Measurements from ENCODE around the gene SUPT5H.

The SUPT5H gene

DNA sequence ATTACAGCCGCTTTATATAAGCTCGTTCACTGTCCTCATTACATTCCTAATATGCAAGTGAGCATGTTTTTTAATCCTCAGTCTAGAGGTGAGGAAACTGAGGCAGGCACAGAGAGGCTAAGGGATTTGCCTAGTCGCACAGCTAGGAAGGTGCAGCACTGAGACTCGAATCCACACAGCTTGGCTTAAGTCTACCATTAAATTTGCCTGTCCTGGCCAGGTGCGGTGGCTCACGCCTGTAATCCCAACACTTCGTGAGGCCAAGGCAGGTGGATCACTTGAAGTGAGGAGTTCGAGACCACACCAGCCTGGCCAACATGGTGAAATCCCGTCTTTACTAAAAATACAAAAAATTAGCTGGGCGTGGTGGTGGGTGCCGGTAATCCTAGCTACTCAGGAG, 17.7 kb upstream of the SUPT5H start:
- Histone ChIP-seq H3K4me1 (peaks cover 0 to 27% (median 16%) of the 10 kb centered on the region in 4 donors), H3K27me3 (no peaks in the 10 kb centered on the region), H3K36me3 (peaks cover 26 to 42% (median 38%) of the 10 kb centered on the region in 3 donors), H3K9me3 (no peaks in the 10 kb centered on the region), H3K27ac (peak overlapping the region; percentile 80 to 86), H3K4me3 (no peak overlapping the region)
- intact Hi-C loops (cut with DNase I; ENCODE audit: low total_unique reads), result no loop called here
- TF ChIP-seq, protein P1, sequence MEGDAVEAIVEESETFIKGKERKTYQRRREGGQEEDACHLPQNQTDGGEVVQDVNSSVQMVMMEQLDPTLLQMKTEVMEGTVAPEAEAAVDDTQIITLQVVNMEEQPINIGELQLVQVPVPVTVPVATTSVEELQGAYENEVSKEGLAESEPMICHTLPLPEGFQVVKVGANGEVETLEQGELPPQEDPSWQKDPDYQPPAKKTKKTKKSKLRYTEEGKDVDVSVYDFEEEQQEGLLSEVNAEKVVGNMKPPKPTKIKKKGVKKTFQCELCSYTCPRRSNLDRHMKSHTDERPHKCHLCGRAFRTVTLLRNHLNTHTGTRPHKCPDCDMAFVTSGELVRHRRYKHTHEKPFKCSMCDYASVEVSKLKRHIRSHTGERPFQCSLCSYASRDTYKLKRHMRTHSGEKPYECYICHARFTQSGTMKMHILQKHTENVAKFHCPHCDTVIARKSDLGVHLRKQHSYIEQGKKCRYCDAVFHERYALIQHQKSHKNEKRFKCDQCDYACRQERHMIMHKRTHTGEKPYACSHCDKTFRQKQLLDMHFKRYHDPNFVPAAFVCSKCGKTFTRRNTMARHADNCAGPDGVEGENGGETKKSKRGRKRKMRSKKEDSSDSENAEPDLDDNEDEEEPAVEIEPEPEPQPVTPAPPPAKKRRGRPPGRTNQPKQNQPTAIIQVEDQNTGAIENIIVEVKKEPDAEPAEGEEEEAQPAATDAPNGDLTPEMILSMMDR (IDR thresholded peaks at IDR 0.05), result no peak
- no peak for DNase-seq

DNA sequence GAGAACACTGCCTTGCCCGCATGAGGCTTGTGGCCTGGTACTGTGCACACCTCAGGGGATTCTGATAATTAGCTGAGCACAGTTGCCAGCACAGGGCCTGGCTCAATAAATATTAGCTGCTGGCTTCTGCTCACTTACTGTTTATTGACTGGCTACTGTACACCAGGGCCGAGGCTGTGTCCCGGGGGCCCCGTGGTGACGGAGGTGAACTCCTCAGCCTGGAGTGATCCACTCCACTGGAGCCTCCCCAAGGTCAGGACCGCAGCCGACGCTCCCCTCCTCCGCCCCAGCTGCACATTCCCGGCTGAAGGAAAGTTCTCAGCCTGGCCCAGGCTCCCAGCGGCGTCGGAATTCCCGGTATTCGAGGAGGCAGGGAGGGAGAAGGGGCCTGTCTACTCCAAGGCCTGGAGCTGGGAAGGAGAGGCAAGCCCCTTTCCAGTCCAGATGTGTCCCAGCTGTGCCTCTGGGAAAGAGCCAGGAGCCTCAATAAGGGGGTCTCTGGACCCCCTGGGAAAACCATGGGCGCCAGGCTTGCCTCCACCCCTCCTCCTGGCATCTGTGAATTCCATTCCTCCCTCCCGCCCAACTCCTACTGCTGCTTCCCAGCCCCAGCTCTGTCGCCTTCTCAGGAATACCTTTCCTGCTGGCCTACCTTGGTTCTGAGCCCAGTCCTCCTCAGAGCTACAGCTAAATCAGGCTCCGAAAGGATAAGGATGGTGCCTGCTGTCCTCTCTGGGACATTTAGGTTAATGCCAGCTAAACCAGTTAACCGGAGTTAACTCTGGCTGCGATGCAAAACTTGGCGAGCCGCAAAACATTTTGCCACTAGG, 16.9 kb upstream of the SUPT5H start:
- intact Hi-C loops (cut with DNase I; ENCODE audit: low total_unique reads), result no loop called here
- peaks cover 0 to 28% (median 16%) of the 10 kb centered on the region in 4 donors for H3K4me1 ChIP-seq
- no peaks in the 10 kb centered on the region for H3K9me3 ChIP-seq
- H3K27me3 ChIP-seq, result no peaks in the 10 kb centered on the region
- peak overlapping the region; percentile 5 to 23 for H3K4me3 ChIP-seq
- TF ChIP-seq, protein P1 (IDR thresholded peaks at IDR 0.05), result no peak
- H3K36me3 ChIP-seq, result peaks cover 26 to 42% (median 38%) of the 10 kb centered on the region in 3 donors
- DNase-seq, result peak in 1 of 2 donors; percentile 81
- peak overlapping the region; percentile 80 to 86 for H3K27ac ChIP-seq

DNA sequence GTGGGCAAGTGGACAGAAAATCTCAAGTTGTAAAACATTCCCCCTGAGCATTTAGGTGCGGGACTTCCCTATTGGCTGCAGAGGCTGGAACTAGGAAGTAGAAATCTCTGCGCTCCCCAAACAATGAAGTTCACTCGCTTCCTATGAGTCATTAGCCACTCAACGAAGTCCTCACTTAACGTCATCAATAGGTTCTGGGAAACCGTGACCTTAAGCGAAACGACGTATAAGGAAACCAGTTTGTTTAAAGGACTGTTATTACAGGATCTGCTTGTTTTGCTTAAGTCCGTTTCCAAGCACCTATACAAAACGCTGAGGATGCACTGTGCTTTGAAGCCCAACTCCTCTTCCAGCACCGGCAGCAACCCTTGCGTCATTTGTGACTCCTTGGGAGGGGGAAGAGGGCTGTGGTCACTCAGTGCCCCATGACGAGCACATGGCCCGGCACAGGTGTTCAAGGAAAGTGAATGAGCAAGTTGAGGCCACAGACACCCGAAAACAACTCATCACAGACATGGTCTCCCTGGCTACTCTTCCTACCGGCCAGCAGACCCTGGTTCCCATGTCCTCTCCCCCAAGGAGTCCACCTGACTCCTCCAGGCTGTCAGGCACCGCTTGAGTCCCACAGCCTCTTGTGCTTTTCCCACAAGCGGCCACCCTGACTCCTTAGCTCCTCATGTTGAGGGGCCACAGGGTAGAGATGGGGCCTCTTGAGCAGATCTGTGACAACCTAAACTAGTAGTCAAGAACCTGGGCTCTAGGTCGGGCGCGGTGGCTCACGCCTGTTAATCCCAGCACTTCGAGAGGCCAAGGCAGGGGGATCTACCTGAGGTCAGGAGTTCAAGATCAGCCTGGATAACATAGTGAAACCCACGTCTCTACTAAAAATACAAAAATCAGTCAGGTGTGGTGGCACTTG, 14.4 kb upstream of the SUPT5H start:
- Histone ChIP-seq H3K9me3 (no peaks in the 10 kb centered on the region), H3K4me3 (no peak overlapping the region), H3K36me3 (peaks cover 24 to 36% (median 35%) of the 10 kb centered on the region in 3 donors), H3K27me3 (no peaks in the 10 kb centered on the region), H3K4me1 (peaks cover 0 to 48% (median 31%) of the 10 kb centered on the region in 4 donors), H3K27ac (peak overlapping the region; percentile 47 to 50)
- DNase-seq, result peak in 1 of 2 donors; percentile 42
- TF ChIP-seq, protein P1 (IDR thresholded peaks at IDR 0.05), result no peak
- intact Hi-C loops (cut with DNase I; ENCODE audit: low total_unique reads), result no loop called here

GRCh38 chr19:39432677-39433025, 12.7 kb upstream of the SUPT5H start:
- no peak overlapping the region for H3K27ac ChIP-seq
- H3K27me3 ChIP-seq, result no peaks in the 10 kb centered on the region
- peaks cover 0 to 50% (median 38%) of the 10 kb centered on the region in 4 donors for H3K4me1 ChIP-seq
- TF ChIP-seq, protein P1 (IDR thresholded peaks at IDR 0.05), result no peak
- H3K4me3 ChIP-seq, result no peak overlapping the region
- no peaks in the 10 kb centered on the region for H3K9me3 ChIP-seq
- DNase-seq, result no peak
- peaks cover 24 to 36% (median 35%) of the 10 kb centered on the region in 3 donors for H3K36me3 ChIP-seq
- intact Hi-C loops (cut with DNase I; ENCODE audit: low total_unique reads), result no loop called here

DNA sequence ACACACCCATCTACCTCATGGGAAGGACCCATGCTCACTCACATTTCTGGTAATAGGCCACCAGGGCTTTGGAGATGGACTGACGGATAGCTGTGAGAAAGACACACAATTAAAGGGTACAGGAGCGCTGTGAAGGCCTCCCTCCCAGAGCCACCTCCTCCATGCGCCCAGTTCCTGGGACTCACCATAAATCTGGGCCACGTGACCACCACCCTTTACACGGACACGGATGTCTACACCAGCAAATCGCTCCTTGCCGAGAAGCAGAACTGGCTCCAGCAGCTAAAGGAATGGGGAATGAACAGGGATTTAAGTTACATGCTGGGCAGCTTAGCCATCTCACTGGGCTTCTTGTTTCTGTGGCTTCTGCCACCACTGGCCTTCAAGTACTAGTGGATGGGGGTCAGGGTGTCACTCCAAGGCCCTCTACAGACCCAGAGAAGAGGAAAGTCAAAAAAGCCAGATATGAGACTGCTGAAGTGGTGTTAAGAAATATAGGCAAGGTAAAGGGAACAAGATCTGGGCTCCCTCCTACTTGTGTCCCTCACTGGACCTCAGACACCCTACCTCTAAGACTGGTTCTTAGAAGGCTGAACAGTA, 11.8 kb upstream of the SUPT5H start:
- Histone ChIP-seq H3K4me3 (no peak overlapping the region), H3K36me3 (peaks cover 24 to 36% (median 35%) of the 10 kb centered on the region in 3 donors), H3K9me3 (no peaks in the 10 kb centered on the region), H3K27me3 (no peaks in the 10 kb centered on the region), H3K27ac (no peak overlapping the region), H3K4me1 (peaks cover 0 to 41% (median 32%) of the 10 kb centered on the region in 4 donors)
- DNase-seq, result no peak
- TF ChIP-seq, protein P1 (IDR thresholded peaks at IDR 0.05), result no peak
- intact Hi-C loops (cut with DNase I; ENCODE audit: low total_unique reads), result no loop called here
